Mesodermal cell (in vitro differentiated cells): ENCODE data around the gene ARL6IP1.
"Not testable (repeated sequence)": the region's sequence is repeated elsewhere in the genome, so short reads cannot be mapped to it uniquely, and the experiment has no call there.

Experiments
- H3K27ac ChIP-seq: 2 replicates; pipeline ENCODE4 v1.7.0; 2013; ENCODE audit warnings: mild to moderate bottlenecking, low read depth, low read length, moderate library complexity; ENCODE audit not compliant: severe bottlenecking
- H3K36me3 ChIP-seq: 2 replicates; pipeline ENCODE4 v1.7.1; 2013; ENCODE audit warnings: mild to moderate bottlenecking, low read length, moderate library complexity; ENCODE audit not compliant: control insufficient read depth, insufficient read depth
- H3K4me1 ChIP-seq: one replicate; pipeline ENCODE4 v1.7.1; 2013; ENCODE audit warnings: mild to moderate bottlenecking, low read length; ENCODE audit not compliant: insufficient read depth, control insufficient read depth, poor library complexity, severe bottlenecking
- H3K4me3 ChIP-seq: 2 replicates; pipeline ENCODE4 v1.7.0; 2013; ENCODE audit warnings: low read length, control low read depth, mild to moderate bottlenecking; ENCODE audit not compliant: insufficient read depth, poor library complexity, severe bottlenecking; ENCODE audit errors: extremely low read depth
- H3K9me3 ChIP-seq: 2 replicates; pipeline ENCODE4 v1.7.1; 2013; ENCODE audit warnings: mild to moderate bottlenecking, low read length, moderate library complexity; ENCODE audit not compliant: control insufficient read depth
- WGBS, 2 experiments: methylation state at CpG; one replicate each; pipeline ENCODE4 v1.1.5; 2013; ENCODE audit warnings: missing lambda C conversion rate in 2 of 2; ENCODE audit not compliant: insufficient coverage in 2 of 2; 5-methylcytosine and 5-hydroxymethylcytosine counted together

The ARL6IP1 gene

GRCh38 chr16:18762713-18763112 lies 38.6 kb downstream of the ARL6IP1 start:
- not testable (repeated sequence) for H3K4me1 ChIP-seq, H3K36me3 ChIP-seq, H3K9me3 ChIP-seq, H3K4me3 ChIP-seq, H3K27ac ChIP-seq
- 83% methylated on average over 1 of the region's 5 CpGs; no CpG with 5 or more reads in 1 of the 2 experiments for WGBS, 2 experiments

GRCh38 chr16:18759598-18760520 lies 41.5 kb downstream of the ARL6IP1 start:
- WGBS, 2 experiments, result 18 to 48% methylated on average over 4 to 6 of the region's 21 CpGs
- not testable (repeated sequence) for H3K36me3 ChIP-seq, H3K9me3 ChIP-seq, H3K4me1 ChIP-seq, H3K4me3 ChIP-seq, H3K27ac ChIP-seq

GRCh38 chr16:18757960-18758660 lies 43.2 kb downstream of the ARL6IP1 start:
- H3K27ac ChIP-seq, H3K9me3 ChIP-seq, H3K36me3 ChIP-seq, H3K4me3 ChIP-seq, H3K4me1 ChIP-seq: not testable (repeated sequence)
- WGBS, 2 experiments, result no CpG with 5 or more reads among the region's 10 CpGs

- not testable (repeated sequence) for H3K27ac ChIP-seq, H3K4me1 ChIP-seq, H3K36me3 ChIP-seq, H3K4me3 ChIP-seq, H3K9me3 ChIP-seq
- WGBS, 2 experiments, result 88 to 93% methylated on average over 7 to 9 of the region's 9 CpGs
Observed at GRCh38 chr16:18756639-18757038, 44.7 kb downstream of the ARL6IP1 start.

- H3K4me3 ChIP-seq, H3K4me1 ChIP-seq, H3K9me3 ChIP-seq, H3K27ac ChIP-seq, H3K36me3 ChIP-seq: not testable (repeated sequence)
- no CpG with 5 or more reads among the region's 8 CpGs for WGBS, 2 experiments
Observed at GRCh38 chr16:18742870-18743269, 58.5 kb downstream of the ARL6IP1 start.
